Ovary (tissue), 9 donors: ENCODE results near the gene STK38L. TPM values are rescaled to one million over a fixed set of nuclear protein-coding genes. Genes with fewer than 3 reads are reported as not detected.

ENCODE experiments used
- DNase-seq, 5 donors: peaks; one replicate each; pipeline ENCODE4 v3.0.0-alpha.2; 2019 to 2020
- H3K27ac ChIP-seq, 2 donors: fragments of 200-600 bp; one replicate each; pipeline versions ENCODE4 v1.5.1 to v1.8.0; 2019 to 2022
- H3K27me3 ChIP-seq: fragments of 200-600 bp; one replicate; pipeline ENCODE4 v1.8.0; 2022
- H3K36me3 ChIP-seq: fragments of 200-600 bp; sonication (generic); one replicate; pipeline ENCODE4 v1.5.1; 2019
- H3K4me1 ChIP-seq: one replicate; pipeline ENCODE4 v1.8.1; 2013; ENCODE audit warnings: mild to moderate bottlenecking, moderate library complexity; ENCODE audit not compliant: insufficient read depth
- H3K4me3 ChIP-seq: fragments of 200-600 bp; sonication (generic); one replicate; pipeline ENCODE4 v1.5.1; 2017
- H3K9me3 ChIP-seq, 2 donors: fragments of 200-600 bp in 1 of 2; sonication (generic) in 1 of 2; one replicate each; pipeline versions ENCODE4 v1.5.1 to v1.8.1; 2013 to 2019; ENCODE audit warnings: mild to moderate bottlenecking in 1 of 2, moderate library complexity in 1 of 2
- CTCF ChIP-seq, 3 donors: fragments of 450-650 bp in 2 of 3; fragments of 200-600 bp in 1 of 3; IDR thresholded peaks; one replicate each; pipeline versions ENCODE4 v1.5.1 to v1.8.0; 2016 to 2022; ENCODE audit warnings: antibody characterized with exemption in 3 of 3, mild to moderate bottlenecking in 1 of 3
- EP300 ChIP-seq: sonication (generic); formaldehyde crosslinking; IDR thresholded peaks from one replicate; pipeline ENCODE4 v1.6.1; 2017; ENCODE audit warnings: antibody characterized with exemption
- POLR2A ChIP-seq: fragments of 450-650 bp; IDR thresholded peaks from one replicate; pipeline ENCODE4 v1.6.1; 2017; ENCODE audit warnings: antibody characterized with exemption, mild to moderate bottlenecking, moderate library complexity
- WGBS, 3 donors: extraction: QIAGEN DNeasy Blood & Tissue Kit in 1 of 3; methylation state at CpG; one replicate each; pipeline versions ENCODE4 v1.1.5 to v1.1.7; 2013 to 2017; 5-methylcytosine and 5-hydroxymethylcytosine counted together
- intact Hi-C, 4 donors: fragments of 100-400 bp; cut with DNase I; formaldehyde crosslinking; loops; one replicate each; pipeline versions ENCODE4 v1.11.0 to v1.15.1; 2022 to 2023
- polyA plus RNA-seq, 2 donors: library from polyadenylated mRNA; stranded (reverse); fragments of 200-250 nt in 1 of 2; fragments of 350-450 nt in 1 of 2; fragmentation: Illumina TruSeq in 1 of 2; extraction: RNeasy Lipid Tissue Mini Kit (QIAGEN cat#74804) in 1 of 2; gene quantifications; one replicate each; pipeline ENCODE4 v1.2.3, GENCODE V29; 2013 to 2014
- total RNA-seq, 7 donors: library from RNA; depleted of rRNA in 2 of 7; stranded (reverse); fragments of >200 nt in 2 of 7; fragmentation: NEBNext Ultra II Directional in 3 of 7; extraction: Animal tissue kit (Norgen Biotek cat#: 25700) in 3 of 7; gene quantifications; one replicate each; pipeline versions ENCODE4 v1.1.0 to v1.2.4, GENCODE V29; 2016 to 2023
- donor health status: DM: no; HTN: no; CAD: no; lungs with moderate emphysema.
- donor health status: DM: no; HTN: no; CAD: no.
- donor health status: Bipolar disorder and iron deficiency.
- donor health status: DM: yes; HTN: yes; CAD: no.
- donor health status: DM: no; HTN: no; CAD: no.
- donor health status: DM: yes; HTN: yes; CAD: no.

The STK38L gene
- total and polyA plus RNA-seq, 9 donors: 7.4 to 24.7 (median 16.8) TPM

- DNase-seq: no peak
- Histone ChIP-seq H3K36me3 (no peaks in the 10 kb centered on the region), H3K27ac (peak overlapping the region in 1 of 2 donors; percentile 14), H3K4me1 (peaks cover 10% of the 10 kb centered on the region), H3K9me3 (no peaks in the 10 kb centered on the region), H3K4me3 (no peak overlapping the region), H3K27me3 (no peaks in the 10 kb centered on the region)
- intact Hi-C loops: no loop called here
- TF ChIP-seq EP300: no peak
- no peak for TF ChIP-seq POLR2A
- no peak for TF ChIP-seq CTCF (IDR thresholded peaks at IDR 0.05)
- 82 to 88% (median 86%) methylated on average over 5 of the region's 5 CpGs for WGBS, 3 donors
These were observed 29.0 kb downstream of the STK38L start for GRCh38 chr12:27273114-27273513.

GRCh38 chr12:27274706-27275105 is 30.6 kb downstream of the STK38L start:
- 92 to 96% (median 93%) methylated on average over 2 of the region's 2 CpGs for whole genome bisulfite sequencing, 3 donors
- Histone ChIP-seq H3K27me3 (no peaks in the 10 kb centered on the region), H3K4me1 (peaks cover 11% of the 10 kb centered on the region), H3K9me3 (no peaks in the 10 kb centered on the region), H3K27ac (no peak overlapping the region), H3K4me3 (no peak overlapping the region), H3K36me3 (no peaks in the 10 kb centered on the region)
- intact Hi-C loops: no loop called here
- DNase-seq: no peak
- TF ChIP-seq EP300: no peak
- no peak for TF ChIP-seq POLR2A
- no peak for TF ChIP-seq CTCF (IDR thresholded peaks at IDR 0.05)

- no peak overlapping the region for H3K27ac ChIP-seq
- H3K4me3 ChIP-seq: no peak overlapping the region
- intact Hi-C loops: no loop called here
- 46 to 69% (median 52%) methylated on average over 3 of the region's 3 CpGs for WGBS, 3 donors
- H3K9me3 ChIP-seq: no peaks in the 10 kb centered on the region
- H3K36me3 ChIP-seq: no peaks in the 10 kb centered on the region
- peaks cover 11% of the 10 kb centered on the region for H3K4me1 ChIP-seq
- H3K27me3 ChIP-seq: no peaks in the 10 kb centered on the region
- TF ChIP-seq EP300: no peak
- no peak for TF ChIP-seq POLR2A
- no peak for TF ChIP-seq CTCF (IDR thresholded peaks at IDR 0.05)
- no peak for DNase-seq
These were observed 32.2 kb downstream of the STK38L start for GRCh38 chr12:27276275-27276674.

- intact Hi-C loops: no loop called here
- Histone ChIP-seq H3K27ac (no peak overlapping the region), H3K9me3 (no peaks in the 10 kb centered on the region), H3K27me3 (no peaks in the 10 kb centered on the region), H3K36me3 (no peaks in the 10 kb centered on the region), H3K4me1 (peaks cover 6% of the 10 kb centered on the region), H3K4me3 (no peak overlapping the region)
- no peak for TF ChIP-seq POLR2A
- TF ChIP-seq EP300: no peak
- TF ChIP-seq CTCF (IDR thresholded peaks at IDR 0.05): no peak
- peak in 1 of 5 donors; percentile 39 for DNase-seq
- 13 to 46% (median 22%) methylated on average over 1 of the region's 1 CpG for WGBS, 3 donors
These were observed 33.8 kb downstream of the STK38L start for GRCh38 chr12:27277846-27278260.
